KMS-11 (cell line): ENCODE data around the gene PRMT7.

Source experiments
- H2AFZ ChIP-seq: fragments of 200-600 bp; sonication (generic); 2 replicates; pipeline ENCODE4 v1.6.1; 2016; ENCODE audit warnings: antibody characterized with exemption, mixed run types, low read depth
- H3K27ac ChIP-seq: fragments of 200-600 bp; sonication (generic); 2 replicates; pipeline ENCODE4 v1.6.1; 2016; ENCODE audit warnings: mild to moderate bottlenecking, mixed run types
- H3K27me3 ChIP-seq: fragments of 200-600 bp; sonication (generic); 2 replicates; pipeline ENCODE4 v1.6.1; 2017; ENCODE audit warnings: mild to moderate bottlenecking, low read depth, mixed run types, moderate library complexity; ENCODE audit not compliant: insufficient read depth
- H3K36me3 ChIP-seq: fragments of 200-600 bp; sonication (generic); 2 replicates; pipeline ENCODE4 v1.6.1; 2017; ENCODE audit warnings: mild to moderate bottlenecking, mixed run types; ENCODE audit not compliant: insufficient read depth
- H3K4me1 ChIP-seq: fragments of 200-600 bp; sonication (generic); 2 replicates; pipeline ENCODE4 v1.6.1; 2016; ENCODE audit warnings: mild to moderate bottlenecking, low read depth, mixed run types; ENCODE audit not compliant: poor library complexity, severe bottlenecking
- H3K4me2 ChIP-seq: fragments of 200-600 bp; sonication (generic); 2 replicates; pipeline ENCODE4 v1.7.0; 2016; ENCODE audit warnings: mild to moderate bottlenecking, mixed run types
- H3K4me3 ChIP-seq: fragments of 200-600 bp; sonication (generic); IDR thresholded peaks from 2 replicates; pipeline ENCODE4 v1.6.1; 2017; ENCODE audit warnings: low read depth, low read length, mixed read lengths; ENCODE audit not compliant: insufficient read depth
- H3K79me2 ChIP-seq: fragments of 200-600 bp; sonication (generic); 2 replicates; pipeline ENCODE4 v1.6.1; 2016; ENCODE audit warnings: low read depth, mixed run types; ENCODE audit not compliant: insufficient read depth
- H3K9ac ChIP-seq: fragments of 200-600 bp; sonication (generic); 2 replicates; pipeline ENCODE4 v1.6.1; 2016; ENCODE audit warnings: mild to moderate bottlenecking, mixed run types
- H4K20me1 ChIP-seq: fragments of 200-600 bp; sonication (generic); 2 replicates; pipeline ENCODE4 v1.6.1; 2016; ENCODE audit warnings: mild to moderate bottlenecking, mixed run types; ENCODE audit not compliant: insufficient read depth
- CTCF ChIP-seq: fragments of 200-600 bp; sonication (generic); conservative IDR thresholded peaks from 2 replicates; pipeline ENCODE4 v1.6.1; 2017; ENCODE audit warnings: low read depth, mild to moderate bottlenecking, antibody characterized with exemption, low read length, moderate library complexity, mixed read lengths

Gene PRMT7

GRCh38 chr16:68369168-68369567 is 58.3 kb downstream of the PRMT7 start:
- Histone ChIP-seq H3K27me3 (no peaks in the 10 kb centered on the region), H3K79me2 (no peaks in the 10 kb centered on the region), H3K27ac (peak overlapping the region; percentile 94), H3K4me3 (no peak overlapping the region), H3K36me3 (no peaks in the 10 kb centered on the region), H3K4me2 (peak overlapping the region; percentile 91), H3K9ac (peak overlapping the region; percentile 67), H2AFZ (peak overlapping the region; percentile 3; the same call in 1 of the 2 replicates), H4K20me1 (no peaks in the 10 kb centered on the region), H3K4me1 (peaks cover 77% of the 10 kb centered on the region)
- no peak for TF ChIP-seq CTCF

- no peaks in the 10 kb centered on the region for H3K79me2 ChIP-seq
- peak overlapping the region; percentile 91 for H3K4me2 ChIP-seq
Measured at GRCh38 chr16:68369697-68370580, 59.1 kb downstream of the PRMT7 start.

GRCh38 chr16:68370581-68371275 is 59.9 kb downstream of the PRMT7 start:
- no peaks in the 10 kb centered on the region for H3K27me3 ChIP-seq
- H3K4me2 ChIP-seq: peak overlapping the region; percentile 91

More at GRCh38 chr16:68369697-68370580, 59.1 kb downstream of the PRMT7 start:
- Histone ChIP-seq H3K4me1 (peaks cover 77% of the 10 kb centered on the region), H3K27me3 (no peaks in the 10 kb centered on the region), H4K20me1 (no peaks in the 10 kb centered on the region), H3K27ac (peak overlapping the region; percentile 94), H2AFZ (peak overlapping the region; percentile 3; the same call in 1 of the 2 replicates), H3K4me3 (no peak overlapping the region), H3K9ac (peak overlapping the region; percentile 67), H3K36me3 (no peaks in the 10 kb centered on the region)
- TF ChIP-seq CTCF: no peak

GRCh38 chr16:68371276-68371651 is 60.4 kb downstream of the PRMT7 start:
- Histone ChIP-seq H3K9ac (no peak overlapping the region), H4K20me1 (no peaks in the 10 kb centered on the region), H2AFZ (no peak overlapping the region), H3K27ac (peak overlapping the region; percentile 94; the same call in 1 of the 2 replicates), H3K79me2 (no peaks in the 10 kb centered on the region), H3K27me3 (no peaks in the 10 kb centered on the region), H3K4me2 (no peak overlapping the region; the same call in 1 of the 2 replicates), H3K4me1 (peaks cover 79% of the 10 kb centered on the region), H3K4me3 (no peak overlapping the region), H3K36me3 (no peaks in the 10 kb centered on the region)
- no peak for TF ChIP-seq CTCF

More at GRCh38 chr16:68370581-68371275, 59.9 kb downstream of the PRMT7 start:
- TF ChIP-seq CTCF: no peak
- H3K9ac ChIP-seq: peak overlapping the region; percentile 67; the same call in 1 of the 2 replicates
- H3K36me3 ChIP-seq: no peaks in the 10 kb centered on the region
- H3K4me1 ChIP-seq: peaks cover 79% of the 10 kb centered on the region
- no peaks in the 10 kb centered on the region for H4K20me1 ChIP-seq
- H3K79me2 ChIP-seq: no peaks in the 10 kb centered on the region
- H3K4me3 ChIP-seq: no peak overlapping the region
- H3K27ac ChIP-seq: peak overlapping the region; percentile 94
- no peak overlapping the region for H2AFZ ChIP-seq
